Transverse colon (tissue), 4 donors: ENCODE measurements around the gene VMP1. TPM values are rescaled to one million over a fixed set of nuclear protein-coding genes. Genes with fewer than 3 reads are reported as not detected.
A peak's percentile ranks its signal among the peaks of the same experiment; 100 is the strongest.

Experiments used
- DNase-seq: peaks from one replicate; pipeline ENCODE4 v3.0.0-alpha.2; 2019
- H3K27ac ChIP-seq, 4 donors: fragments of 200-600 bp; sonication (generic); 2 replicates each; pipeline ENCODE4 v1.5.1; 2016 to 2018; ENCODE audit warnings: inconsistent platforms in 4 of 4
- H3K27me3 ChIP-seq: fragments of 200-600 bp; sonication (generic); 2 replicates; pipeline ENCODE4 v1.5.1; 2017; ENCODE audit warnings: inconsistent platforms
- H3K36me3 ChIP-seq, 4 donors: fragments of 200-600 bp; sonication (generic); 2 replicates each; pipeline ENCODE4 v1.5.1; 2017 to 2019; ENCODE audit warnings: inconsistent platforms in 4 of 4
- H3K4me1 ChIP-seq, 4 donors: fragments of 200-600 bp; sonication (generic); 2 replicates each; pipeline ENCODE4 v1.5.1; 2017 to 2020; ENCODE audit warnings: inconsistent platforms in 4 of 4
- H3K4me3 ChIP-seq, 4 donors: fragments of 200-600 bp; sonication (generic); 1 replicate in 1 of 4; 2 replicates in 3 of 4; pipeline versions ENCODE4 v1.5.1 to v1.6.1; 2017 to 2019; ENCODE audit warnings: inconsistent platforms in 4 of 4
- H3K9me3 ChIP-seq, 2 donors: fragments of 200-600 bp; sonication (generic); 2 replicates each; pipeline ENCODE4 v1.5.1; 2017 to 2019; ENCODE audit warnings: inconsistent platforms in 2 of 2
- CTCF ChIP-seq, 5 experiments: fragments of 200-600 bp in 3 of 5; fragments of 450-650 bp in 2 of 5; sonication (generic) in 3 of 5; IDR thresholded peaks; 1 replicate in 2 of 5; 2 replicates in 3 of 5; pipeline ENCODE4 v1.5.1; 2016 to 2017; ENCODE audit warnings: antibody characterized with exemption in 5 of 5, inconsistent platforms in 3 of 5, mild to moderate bottlenecking in 2 of 5, moderate library complexity in 1 of 5
- EP300 ChIP-seq: sonication (generic); formaldehyde crosslinking; IDR thresholded peaks from one replicate; pipeline ENCODE4 v1.6.1; 2017; ENCODE audit warnings: antibody characterized with exemption, low read depth
- POLR2A ChIP-seq: fragments of 450-650 bp; IDR thresholded peaks from one replicate; pipeline ENCODE4 v1.6.1; 2016; ENCODE audit warnings: antibody characterized with exemption, mild to moderate bottlenecking, moderate library complexity
- POLR2AphosphoS5 ChIP-seq, 3 donors: sonication (generic); formaldehyde crosslinking; IDR thresholded peaks; one replicate each; pipeline ENCODE4 v1.6.1; 2016; ENCODE audit warnings: antibody characterized with exemption in 3 of 3
- WGBS, 2 donors: methylation state at CpG; one replicate each; pipeline ENCODE4 v1.1.5; 2018; ENCODE audit warnings: low coverage in 1 of 2; 5-methylcytosine and 5-hydroxymethylcytosine counted together
- in situ Hi-C, 4 donors: fragments of 200-750 bp; cut with MboI; loops; one replicate each; pipeline versions ENCODE4 v1.15.0 to v1.15.1; 2017; ENCODE audit warnings: low sequenced_read_pairs in 3 of 4, low pct_ligation_motif_present in 1 of 4, low pct_unique_long_range_greater_than_20kb in 1 of 4
- intact Hi-C: fragments of 100-400 bp; cut with DNase I; formaldehyde crosslinking; loops from one replicate; pipeline ENCODE4 v1.15.1; 2023; ENCODE audit warnings: low total_unique reads
- total RNA-seq, 4 donors: library from RNA; depleted of rRNA; stranded (reverse); fragments of >200 nt; gene quantifications; one replicate each; pipeline ENCODE4 v1.1.0, GENCODE V29; 2016

The VMP1 gene
- total RNA-seq, 4 donors from 2014 or later: 136 to 547 (median 339) TPM

DNA sequence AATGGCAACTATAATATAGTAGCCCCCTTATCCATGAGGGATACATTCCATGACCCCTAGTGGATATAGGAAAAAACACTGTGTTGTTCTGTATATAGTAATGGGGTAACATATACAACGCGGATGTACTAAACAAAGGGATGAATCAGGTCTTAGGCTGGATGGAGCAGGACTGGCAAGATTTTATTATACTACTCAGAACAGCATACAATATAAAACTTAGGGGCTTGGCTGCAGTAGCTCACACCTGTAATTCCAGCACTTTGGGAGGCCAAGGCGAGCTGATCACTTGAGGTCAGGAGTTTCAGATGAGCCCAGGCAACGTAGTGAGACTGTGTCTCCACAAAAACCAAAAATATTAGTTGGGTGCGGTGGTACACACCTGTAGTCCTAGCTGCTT, 26.8 kb downstream of the VMP1 start:
- TF ChIP-seq CTCF (IDR thresholded peaks at IDR 0.05) (no peak), POLR2AphosphoS5 (IDR thresholded peaks at IDR 0.05) (peak in 1 of 3 donors; percentile 23), POLR2A (peak; percentile 28)
- no peaks in the 10 kb centered on the region for H3K9me3 ChIP-seq
- WGBS, 2 donors: 55 to 80% methylated on average over 1 to 5 of the region's 5 CpGs
- peaks cover 0 to 16% (median 0%) of the 10 kb centered on the region in 4 donors for H3K36me3 ChIP-seq
- intact Hi-C loops: no loop called here
- in situ Hi-C loops: loop anchor here in 2 of 4 donors (25.0 kb wide), 1 partner anchor 303 kb away; no protein-coding TSS in a partner anchor
- no peaks in the 10 kb centered on the region for H3K27me3 ChIP-seq
- peak; percentile 47 for DNase-seq
- peak overlapping the region; percentile 73 to 77 (median 74) for H3K27ac ChIP-seq
- no peak overlapping the region for H3K4me3 ChIP-seq
- peaks cover 4 to 68% (median 35%) of the 10 kb centered on the region in 4 donors for H3K4me1 ChIP-seq

- no peak for DNase-seq
- in situ Hi-C loops: loop anchor here in 2 of 4 donors (25.0 kb wide), 1 partner anchor 300 kb away; no protein-coding TSS in a partner anchor
Measured at GRCh38 chr17:59737324-59737723, 29.9 kb downstream of the VMP1 start.

DNA sequence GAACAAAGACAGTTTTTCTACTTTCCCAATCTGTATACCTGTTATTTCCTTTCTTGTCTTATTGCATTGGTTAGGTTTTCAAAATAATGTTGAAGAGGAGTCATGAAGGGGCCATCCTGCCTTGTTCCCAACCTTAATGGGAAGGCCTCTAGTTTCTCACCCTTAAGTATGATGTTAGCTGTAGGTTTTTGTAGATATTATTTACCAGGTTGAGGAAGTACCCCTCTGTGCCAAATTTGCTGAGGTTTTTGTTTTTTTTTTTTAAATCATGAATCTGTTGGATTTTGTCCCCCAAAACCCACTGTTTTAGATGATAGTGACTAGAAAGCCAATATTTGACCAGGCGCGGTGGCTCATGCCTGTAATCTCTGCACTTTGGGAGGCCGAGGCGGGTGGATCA, 36.4 kb downstream of the VMP1 start:
- no peak overlapping the region for H3K27ac ChIP-seq
- DNase-seq: no peak
- no peak for TF ChIP-seq POLR2A
- no peak for TF ChIP-seq CTCF (IDR thresholded peaks at IDR 0.05)
- no peak for TF ChIP-seq POLR2AphosphoS5 (IDR thresholded peaks at IDR 0.05)
- no peak for TF ChIP-seq EP300
- H3K4me1 ChIP-seq: peaks cover 0 to 2% (median 0%) of the 10 kb centered on the region in 4 donors
- H3K4me3 ChIP-seq: no peak overlapping the region
- H3K9me3 ChIP-seq: no peaks in the 10 kb centered on the region
- peaks cover 0 to 18% (median 0%) of the 10 kb centered on the region in 4 donors for H3K36me3 ChIP-seq
- H3K27me3 ChIP-seq: no peaks in the 10 kb centered on the region
- in situ Hi-C loops: loop anchor here in 2 of 4 donors (25.0 kb wide), 1 partner anchor 293 kb away; no protein-coding TSS in a partner anchor
- WGBS, 2 donors: 93 to 94% methylated on average over 3 to 4 of the region's 4 CpGs
- intact Hi-C loops: no loop called here

More at GRCh38 chr17:59737324-59737723, 29.9 kb downstream of the VMP1 start:
- Histone ChIP-seq H3K4me1 (peaks cover 4 to 49% (median 26%) of the 10 kb centered on the region in 4 donors), H3K36me3 (peaks cover 0 to 22% (median 0%) of the 10 kb centered on the region in 4 donors), H3K27me3 (no peaks in the 10 kb centered on the region), H3K9me3 (no peaks in the 10 kb centered on the region), H3K27ac (peak overlapping the region in 2 of 4 donors; percentile 74 to 77), H3K4me3 (no peak overlapping the region)
- intact Hi-C loops: no loop called here
- TF ChIP-seq EP300 (no peak), POLR2AphosphoS5 (IDR thresholded peaks at IDR 0.05) (no peak), CTCF (IDR thresholded peaks at IDR 0.05) (no peak), POLR2A (no peak)
- WGBS, 2 donors: 71 to 72% methylated on average over 3 of the region's 3 CpGs

GRCh38 chr17:59745040-59745439, 37.6 kb downstream of the VMP1 start:
- Histone ChIP-seq H3K27me3 (no peaks in the 10 kb centered on the region), H3K4me3 (no peak overlapping the region), H3K36me3 (peaks cover 0 to 12% (median 0%) of the 10 kb centered on the region in 4 donors), H3K27ac (no peak overlapping the region), H3K9me3 (no peaks in the 10 kb centered on the region), H3K4me1 (peaks cover 0 to 6% (median 0%) of the 10 kb centered on the region in 4 donors)
- in situ Hi-C loops (loop anchor here in 2 of 4 donors (25.0 kb wide), 1 partner anchor 292 kb away; no protein-coding TSS in a partner anchor), intact Hi-C loops (no loop called here)
- no peak for DNase-seq
- TF ChIP-seq POLR2A (no peak), POLR2AphosphoS5 (IDR thresholded peaks at IDR 0.05) (no peak), CTCF (IDR thresholded peaks at IDR 0.05) (no peak), EP300 (no peak)
- 100% methylated on average over 1 to 2 of the region's 2 CpGs for WGBS, 2 donors
